NT2/D1 (cell line): ENCODE results near the gene JOSD2.

Experiments
- DNase-seq: peaks from one replicate; pipeline ENCODE4 v3.0.0-alpha.2; 2011; ENCODE audit warnings: low read depth, low spot score
- H3K27me3 ChIP-seq: 2 replicates; pipeline ENCODE4 v1.6.0; 2011; ENCODE audit warnings: mild to moderate bottlenecking; ENCODE audit not compliant: insufficient read length, insufficient read depth
- H3K36me3 ChIP-seq: 2 replicates; pipeline ENCODE4 v1.6.1; 2011; ENCODE audit warnings: mild to moderate bottlenecking, low read length, mixed read lengths; ENCODE audit not compliant: insufficient read depth, insufficient read length
- H3K4me1 ChIP-seq: 2 replicates; pipeline ENCODE4 v1.5.1; 2011; ENCODE audit not compliant: insufficient read depth, insufficient read length
- H3K4me3 ChIP-seq: 2 replicates; pipeline ENCODE4 v1.5.1; 2011; ENCODE audit warnings: low read depth; ENCODE audit not compliant: insufficient read length
- H3K9ac ChIP-seq: 2 replicates; pipeline ENCODE4 v1.6.0; 2011; ENCODE audit warnings: low read depth; ENCODE audit not compliant: insufficient read length
- H3K9me3 ChIP-seq: 2 replicates; pipeline ENCODE4 v1.5.1; 2011; ENCODE audit warnings: mild to moderate bottlenecking, low read length; ENCODE audit not compliant: insufficient read depth
- SUZ12 ChIP-seq: IDR thresholded peaks from 2 replicates; pipeline ENCODE4 v1.6.1; 2011; ENCODE audit not compliant: insufficient read length, insufficient read depth; ENCODE audit errors: extremely low read depth
- YY1 ChIP-seq: IDR thresholded peaks from 2 replicates; pipeline ENCODE4 v1.6.1; 2011; ENCODE audit not compliant: insufficient read length, insufficient read depth
- ZNF274 ChIP-seq: IDR thresholded peaks from 2 replicates; pipeline ENCODE4 v1.6.1; 2011; ENCODE audit warnings: mild to moderate bottlenecking, low read depth, low read length

Gene JOSD2

DNA sequence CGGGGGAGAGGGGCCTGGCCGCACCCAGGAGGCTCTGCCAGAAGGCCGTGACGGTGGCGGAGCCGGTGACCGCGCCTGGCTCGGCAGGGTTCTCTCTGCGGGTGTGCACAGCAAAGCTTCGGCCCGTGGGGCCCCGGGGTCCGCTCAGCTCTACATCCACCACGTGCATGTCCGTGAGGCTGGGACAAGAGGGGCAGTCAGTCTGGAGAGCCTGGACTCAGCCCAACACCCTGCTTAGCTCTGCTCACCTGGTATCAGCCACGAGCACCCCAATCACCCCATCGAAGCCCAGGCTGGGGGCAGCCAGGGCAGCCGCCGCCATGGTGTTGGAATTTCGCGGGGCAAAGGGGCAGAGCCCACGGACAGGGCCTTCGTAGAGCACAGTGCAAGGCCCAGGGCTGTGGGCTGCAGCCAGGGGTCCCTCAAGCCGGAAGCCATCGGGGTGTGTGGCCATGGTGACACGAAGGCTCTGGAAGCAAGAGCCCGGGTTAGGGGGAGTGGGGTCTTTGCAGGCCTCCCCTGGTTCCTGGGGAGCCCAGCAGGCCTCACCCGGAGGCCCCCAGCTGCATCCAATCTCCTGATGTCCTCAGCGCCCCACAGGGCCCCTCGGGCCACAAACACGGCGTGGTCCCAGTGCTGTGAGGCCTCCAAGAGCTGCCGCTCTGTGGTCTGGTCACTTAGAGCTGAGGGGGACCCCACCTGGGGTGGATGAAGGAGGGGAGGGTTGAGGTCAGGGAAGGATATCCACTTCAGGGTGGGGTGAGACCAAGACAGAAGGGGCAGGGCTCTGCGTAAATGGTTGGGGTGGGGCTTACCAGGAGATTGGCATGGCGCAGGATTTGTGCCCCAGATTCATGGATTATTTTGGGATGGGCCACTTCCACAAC, 1.4 kb upstream of the JOSD2 start:
- H3K36me3 ChIP-seq, result peaks cover 3% of the 10 kb centered on the region
- no peak for TF ChIP-seq YY1
- no peak for TF ChIP-seq ZNF274
- TF ChIP-seq SUZ12, result no peak
- peak overlapping the region; percentile 42 for H3K4me3 ChIP-seq
- H3K9me3 ChIP-seq, result no peaks in the 10 kb centered on the region
- peaks cover 20% of the 10 kb centered on the region for H3K4me1 ChIP-seq
- no peak for DNase-seq
- H3K9ac ChIP-seq, result peak overlapping the region; percentile 85
- H3K27me3 ChIP-seq, result no peaks in the 10 kb centered on the region

DNA sequence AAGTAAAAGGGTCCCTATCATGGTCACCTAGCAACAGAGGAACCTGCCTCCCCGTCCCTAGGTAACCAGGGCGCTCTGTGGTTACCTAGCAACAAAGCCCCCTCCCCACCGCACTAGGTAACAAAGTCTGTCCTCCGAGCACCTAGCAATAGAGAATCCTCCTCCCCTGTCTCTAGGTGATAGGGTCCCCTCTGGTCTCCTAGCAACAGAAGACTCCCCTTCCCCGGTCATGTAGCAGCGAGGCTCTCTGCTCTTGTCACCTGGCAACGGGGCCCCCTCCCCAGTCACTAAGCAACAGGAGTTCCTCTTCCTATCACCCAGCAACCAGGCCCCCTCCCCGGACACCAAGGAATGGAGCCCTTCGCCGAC, 307 bp downstream of the JOSD2 start:
- no peaks in the 10 kb centered on the region for H3K36me3 ChIP-seq
- H3K27me3 ChIP-seq, result no peaks in the 10 kb centered on the region
- TF ChIP-seq SUZ12 (no peak), ZNF274 (no peak), YY1 (no peak)
- peak overlapping the region; percentile 52 for H3K4me3 ChIP-seq
- no peaks in the 10 kb centered on the region for H3K9me3 ChIP-seq
- peak; percentile 18 for DNase-seq
- peaks cover 20% of the 10 kb centered on the region for H3K4me1 ChIP-seq
- H3K9ac ChIP-seq, result peak overlapping the region; percentile 26

DNA sequence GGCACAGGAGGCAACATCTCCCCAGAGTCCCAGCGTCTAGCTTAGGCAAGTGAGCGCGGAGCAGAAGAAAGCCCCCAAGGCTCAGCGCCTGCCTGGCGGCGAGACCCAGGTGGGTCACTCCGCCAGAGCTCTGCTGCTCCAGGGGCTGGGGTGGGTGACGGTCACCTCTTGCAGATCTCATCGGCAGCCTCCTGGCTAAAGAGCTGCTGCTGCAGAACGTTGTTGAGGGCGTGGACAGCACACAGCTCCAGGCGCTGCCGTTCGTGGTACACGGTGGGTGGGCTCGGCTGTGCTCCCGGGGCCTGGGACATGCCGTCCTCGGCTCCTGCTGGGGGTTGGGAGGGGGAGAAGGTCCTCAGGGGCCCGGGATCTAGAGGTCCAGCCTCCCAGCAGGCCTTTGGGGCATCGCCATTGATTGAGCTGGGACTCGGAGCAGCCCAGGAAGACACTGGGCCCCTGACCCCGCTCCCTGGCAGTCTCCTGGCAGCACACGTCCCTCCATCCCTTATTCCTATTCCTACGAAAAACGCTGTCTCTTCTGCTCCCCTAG, 795 bp downstream of the JOSD2 start:
- Histone ChIP-seq H3K4me3 (peak overlapping the region; percentile 52), H3K9ac (no peak overlapping the region), H3K27me3 (no peaks in the 10 kb centered on the region), H3K9me3 (no peaks in the 10 kb centered on the region), H3K4me1 (peaks cover 20% of the 10 kb centered on the region), H3K36me3 (no peaks in the 10 kb centered on the region)
- no peak for TF ChIP-seq ZNF274
- no peak for TF ChIP-seq YY1
- no peak for TF ChIP-seq SUZ12
- no peak for DNase-seq

DNA sequence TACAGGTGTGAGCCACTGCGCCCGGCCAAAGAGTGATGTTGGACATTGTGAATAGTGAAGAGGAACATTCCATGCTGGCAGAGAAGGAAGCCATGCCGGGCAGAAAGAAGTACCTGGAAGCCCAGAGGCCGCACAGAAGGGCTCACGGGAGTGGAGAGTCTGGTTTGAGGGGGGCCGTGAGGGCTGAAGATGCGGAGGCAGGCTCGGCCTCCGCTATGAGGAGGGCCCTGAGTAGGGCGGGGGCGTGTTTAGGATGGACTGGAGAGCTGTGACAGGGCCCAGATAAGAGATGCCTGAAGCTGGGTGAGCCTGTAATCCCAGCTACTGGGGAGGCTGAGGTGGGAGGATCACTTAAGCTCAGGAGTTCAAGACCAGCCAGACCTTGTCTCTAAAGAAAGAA, 1.6 kb downstream of the JOSD2 start:
- Histone ChIP-seq H3K9me3 (no peaks in the 10 kb centered on the region), H3K9ac (no peak overlapping the region), H3K4me3 (no peak overlapping the region), H3K36me3 (no peaks in the 10 kb centered on the region), H3K27me3 (no peaks in the 10 kb centered on the region), H3K4me1 (peaks cover 19% of the 10 kb centered on the region)
- DNase-seq, result no peak
- TF ChIP-seq YY1 (no peak), ZNF274 (no peak), SUZ12 (no peak)

DNA sequence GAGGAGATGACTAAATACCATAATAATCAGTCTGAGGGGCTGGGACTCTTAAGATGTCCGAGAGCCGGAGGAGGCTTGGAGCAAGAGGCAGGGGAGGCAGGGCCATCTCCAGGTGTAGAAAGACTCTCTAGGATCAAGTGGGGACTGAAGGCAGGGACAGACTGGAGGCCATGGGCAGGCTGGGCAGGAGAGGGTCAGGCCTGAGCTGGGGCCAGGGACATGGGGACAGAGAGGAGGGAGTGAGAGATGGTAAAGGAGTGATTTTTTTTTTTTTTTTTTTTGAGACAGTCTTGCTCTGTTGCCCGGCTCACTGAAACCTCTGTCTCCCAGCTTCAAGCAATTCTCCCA, 2.2 kb downstream of the JOSD2 start:
- no peak overlapping the region for H3K4me3 ChIP-seq
- H3K4me1 ChIP-seq, result peaks cover 14% of the 10 kb centered on the region
- no peaks in the 10 kb centered on the region for H3K27me3 ChIP-seq
- no peaks in the 10 kb centered on the region for H3K36me3 ChIP-seq
- DNase-seq, result no peak
- TF ChIP-seq SUZ12 (no peak), YY1 (no peak), ZNF274 (no peak)
- no peak overlapping the region for H3K9ac ChIP-seq
- no peaks in the 10 kb centered on the region for H3K9me3 ChIP-seq

DNA sequence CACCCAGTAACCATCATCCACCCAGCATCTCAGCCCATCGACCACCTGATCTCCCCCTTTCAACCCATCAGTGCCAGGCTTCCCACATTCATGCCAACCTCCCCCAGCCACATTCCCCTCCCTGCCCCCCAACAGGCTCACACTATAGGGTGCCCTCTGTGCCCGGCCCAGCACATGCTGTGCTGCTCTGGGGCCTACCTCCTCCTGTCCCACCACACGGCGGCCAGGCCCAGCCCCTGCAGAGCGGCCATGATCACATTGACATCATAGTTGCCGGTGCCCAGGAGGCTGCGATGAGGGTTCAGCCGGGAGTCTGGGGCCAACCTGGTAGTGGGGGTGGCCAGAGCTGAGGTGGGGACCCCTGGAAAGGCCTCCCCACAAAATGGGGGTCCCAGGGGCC, 3.6 kb downstream of the JOSD2 start:
- Histone ChIP-seq H3K27me3 (no peaks in the 10 kb centered on the region), H3K9ac (no peak overlapping the region)
- TF ChIP-seq ZNF274 (no peak), SUZ12 (no peak), YY1 (no peak)

DNA sequence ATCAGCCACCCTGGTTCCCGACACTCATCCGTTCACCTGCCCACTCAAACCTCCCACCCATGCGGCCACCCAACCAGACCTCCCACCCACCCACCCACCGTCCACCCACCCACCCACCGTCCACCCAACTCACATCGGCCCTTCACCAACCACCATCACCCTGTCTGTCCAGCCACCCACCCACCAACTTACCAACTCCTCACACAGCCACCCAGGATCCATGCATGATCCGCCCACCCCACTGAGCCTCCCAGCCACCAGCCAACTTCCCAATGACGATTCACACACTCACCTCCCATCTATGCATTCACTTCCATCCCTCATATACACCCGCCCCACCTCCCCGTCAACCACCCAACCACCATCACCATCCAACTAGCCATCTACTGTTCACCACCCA, 4.3 kb downstream of the JOSD2 start:
- Histone ChIP-seq H3K36me3 (no peaks in the 10 kb centered on the region), H3K9me3 (no peaks in the 10 kb centered on the region), H3K4me1 (peaks cover 10% of the 10 kb centered on the region), H3K4me3 (no peak overlapping the region), H3K27me3 (no peaks in the 10 kb centered on the region), H3K9ac (no peak overlapping the region)
- TF ChIP-seq ZNF274, result no peak
- no peak for TF ChIP-seq SUZ12
- TF ChIP-seq YY1, result no peak
- no peak for DNase-seq

More for the DNA sequence above, 3.6 kb downstream of the JOSD2 start:
- DNase-seq, result no peak
- H3K4me3 ChIP-seq, result no peak overlapping the region
- H3K36me3 ChIP-seq, result no peaks in the 10 kb centered on the region
- no peaks in the 10 kb centered on the region for H3K9me3 ChIP-seq
- peaks cover 7% of the 10 kb centered on the region for H3K4me1 ChIP-seq
